IPS-15b (cell line): Measurements from ENCODE around the gene PSMD11.
"Not testable (repeated sequence)": the region's sequence is repeated elsewhere in the genome, so short reads cannot be mapped to it uniquely, and the experiment has no call there.

Experiments
- H3K27me3 ChIP-seq: one replicate; pipeline ENCODE4 v1.6.1; 2013; ENCODE audit warnings: low read length; ENCODE audit not compliant: control insufficient read depth, insufficient read depth
- H3K36me3 ChIP-seq: one replicate; pipeline ENCODE4 v1.6.1; 2013; ENCODE audit warnings: low read length; ENCODE audit not compliant: control insufficient read depth, insufficient read depth
- H3K4me1 ChIP-seq: one replicate; pipeline ENCODE4 v1.6.1; 2013; ENCODE audit warnings: mild to moderate bottlenecking, low read length; ENCODE audit not compliant: control insufficient read depth, insufficient read depth
- H3K4me3 ChIP-seq: one replicate; pipeline ENCODE4 v1.5.1; 2013; ENCODE audit warnings: low read depth, low read length
- H3K9ac ChIP-seq: one replicate; pipeline ENCODE4 v1.6.1; 2013; ENCODE audit warnings: low read depth, mild to moderate bottlenecking, low read length
- H3K9me3 ChIP-seq: one replicate; pipeline ENCODE4 v1.6.1; 2013; ENCODE audit warnings: mild to moderate bottlenecking, low read length; ENCODE audit not compliant: control insufficient read depth, insufficient read depth

Gene PSMD11

GRCh38 chr17:32518646-32519227 lies 74.4 kb downstream of the PSMD11 start:
- peak overlapping the region; percentile 68 for H3K4me3 ChIP-seq
- H3K9ac ChIP-seq = no peak overlapping the region
- no peaks in the 10 kb centered on the region for H3K36me3 ChIP-seq
- peaks cover 30% of the 10 kb centered on the region for H3K4me1 ChIP-seq
- H3K9me3 ChIP-seq = no peaks in the 10 kb centered on the region
- H3K27me3 ChIP-seq = peaks cover 8% of the 10 kb centered on the region

GRCh38 chr17:32519228-32520103 lies 75.2 kb downstream of the PSMD11 start:
- Histone ChIP-seq H3K36me3 (no peaks in the 10 kb centered on the region), H3K4me1 (peaks cover 30% of the 10 kb centered on the region), H3K27me3 (peaks cover 8% of the 10 kb centered on the region), H3K9me3 (no peaks in the 10 kb centered on the region), H3K9ac (no peak overlapping the region), H3K4me3 (peak overlapping the region; percentile 68)

- peaks cover 8% of the 10 kb centered on the region for H3K27me3 ChIP-seq
- no peaks in the 10 kb centered on the region for H3K36me3 ChIP-seq
- H3K4me1 ChIP-seq = peaks cover 30% of the 10 kb centered on the region
- no peaks in the 10 kb centered on the region for H3K9me3 ChIP-seq
- peak overlapping the region; percentile 45 for H3K4me3 ChIP-seq
- H3K9ac ChIP-seq = no peak overlapping the region
These were observed 75.9 kb downstream of the PSMD11 start for GRCh38 chr17:32520104-32520701.

GRCh38 chr17:32520737-32521404 lies 76.6 kb downstream of the PSMD11 start:
- Histone ChIP-seq H3K4me3 (no peak overlapping the region), H3K4me1 (peaks cover 30% of the 10 kb centered on the region), H3K27me3 (peaks cover 8% of the 10 kb centered on the region), H3K9ac (no peak overlapping the region), H3K36me3 (no peaks in the 10 kb centered on the region), H3K9me3 (no peaks in the 10 kb centered on the region)

GRCh38 chr17:32523017-32523680 lies 78.8 kb downstream of the PSMD11 start:
- H3K36me3 ChIP-seq = no peaks in the 10 kb centered on the region
- H3K9me3 ChIP-seq = no peaks in the 10 kb centered on the region
- H3K9ac ChIP-seq = no peak overlapping the region
- H3K4me3 ChIP-seq = no peak overlapping the region
- H3K27me3 ChIP-seq = peaks cover 6% of the 10 kb centered on the region
- H3K4me1 ChIP-seq = peaks cover 23% of the 10 kb centered on the region

GRCh38 chr17:32523827-32524552 lies 79.7 kb downstream of the PSMD11 start:
- Histone ChIP-seq H3K4me3 (no peak overlapping the region), H3K4me1 (peaks cover 17% of the 10 kb centered on the region), H3K9ac (no peak overlapping the region), H3K9me3 (no peaks in the 10 kb centered on the region), H3K27me3 (peaks cover 3% of the 10 kb centered on the region), H3K36me3 (no peaks in the 10 kb centered on the region)

GRCh38 chr17:32524553-32524880 lies 80.2 kb downstream of the PSMD11 start:
- peaks cover 17% of the 10 kb centered on the region for H3K4me1 ChIP-seq
- H3K4me3 ChIP-seq, H3K9ac ChIP-seq, H3K36me3 ChIP-seq, H3K27me3 ChIP-seq, H3K9me3 ChIP-seq: not testable (repeated sequence)

GRCh38 chr17:32525122-32525521 lies 80.8 kb downstream of the PSMD11 start:
- Histone ChIP-seq H3K4me1 (peaks cover 12% of the 10 kb centered on the region), H3K27me3 (peaks cover 3% of the 10 kb centered on the region), H3K36me3 (no peaks in the 10 kb centered on the region), H3K9ac (no peak overlapping the region), H3K4me3 (no peak overlapping the region), H3K9me3 (no peaks in the 10 kb centered on the region)

- H3K27me3 ChIP-seq = no peaks in the 10 kb centered on the region
- H3K9me3 ChIP-seq = no peaks in the 10 kb centered on the region
- H3K9ac ChIP-seq = no peak overlapping the region
- no peak overlapping the region for H3K4me3 ChIP-seq
- H3K36me3 ChIP-seq = no peaks in the 10 kb centered on the region
- H3K4me1 ChIP-seq = no peaks in the 10 kb centered on the region
These were observed 82.8 kb downstream of the PSMD11 start for GRCh38 chr17:32527146-32527545.

GRCh38 chr17:32528825-32529224 lies 84.5 kb downstream of the PSMD11 start:
- Histone ChIP-seq H3K9ac (no peak overlapping the region), H3K4me1 (no peaks in the 10 kb centered on the region)

GRCh38 chr17:32529604-32530003 lies 85.3 kb downstream of the PSMD11 start:
- no peaks in the 10 kb centered on the region for H3K36me3 ChIP-seq
- H3K27me3 ChIP-seq = no peaks in the 10 kb centered on the region
- no peaks in the 10 kb centered on the region for H3K4me1 ChIP-seq
- no peak overlapping the region for H3K9ac ChIP-seq
- no peaks in the 10 kb centered on the region for H3K9me3 ChIP-seq
- no peak overlapping the region for H3K4me3 ChIP-seq

More at GRCh38 chr17:32528825-32529224, 84.5 kb downstream of the PSMD11 start:
- Histone ChIP-seq H3K36me3 (no peaks in the 10 kb centered on the region), H3K4me3 (no peak overlapping the region), H3K9me3 (no peaks in the 10 kb centered on the region), H3K27me3 (no peaks in the 10 kb centered on the region)
